ENCODE results near the gene LRRK1.

LRRK1 gene

DNA sequence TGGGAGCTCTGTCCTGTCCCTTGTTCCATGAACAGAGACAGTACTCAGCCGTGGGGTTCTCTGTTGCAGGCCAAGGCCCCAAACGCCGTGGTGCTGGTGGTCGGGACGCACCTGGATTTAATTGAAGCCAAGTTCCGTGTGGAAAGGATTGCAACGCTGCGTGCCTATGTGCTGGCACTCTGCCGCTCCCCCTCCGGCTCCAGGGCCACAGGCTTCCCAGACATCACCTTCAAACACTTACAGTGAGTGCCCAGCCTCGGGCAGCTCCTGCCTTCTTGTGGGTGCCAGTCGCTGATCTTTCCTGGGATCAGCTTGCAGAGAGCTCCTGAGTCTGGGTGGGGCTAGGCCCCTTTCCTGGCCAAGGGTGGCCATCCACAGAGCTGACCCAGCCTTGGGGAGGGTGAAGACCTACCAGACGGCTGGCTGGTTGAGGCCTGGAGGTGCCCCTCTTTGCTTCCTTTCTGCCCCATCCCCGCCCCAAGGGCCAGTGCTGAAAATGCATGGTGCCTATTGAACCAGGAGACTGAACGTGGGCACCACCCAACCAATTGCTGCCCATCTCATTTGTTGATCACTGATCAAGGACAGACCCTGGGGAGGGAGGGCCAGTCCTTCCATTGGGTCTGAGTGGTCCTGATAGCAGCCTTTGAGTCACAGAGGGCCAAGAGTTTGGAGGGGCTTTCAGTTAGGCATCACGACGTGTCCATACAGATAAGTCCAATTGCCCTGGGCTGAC, 106.9 kb downstream of the LRRK1 start:
- no peak for DNase-seq

DNA sequence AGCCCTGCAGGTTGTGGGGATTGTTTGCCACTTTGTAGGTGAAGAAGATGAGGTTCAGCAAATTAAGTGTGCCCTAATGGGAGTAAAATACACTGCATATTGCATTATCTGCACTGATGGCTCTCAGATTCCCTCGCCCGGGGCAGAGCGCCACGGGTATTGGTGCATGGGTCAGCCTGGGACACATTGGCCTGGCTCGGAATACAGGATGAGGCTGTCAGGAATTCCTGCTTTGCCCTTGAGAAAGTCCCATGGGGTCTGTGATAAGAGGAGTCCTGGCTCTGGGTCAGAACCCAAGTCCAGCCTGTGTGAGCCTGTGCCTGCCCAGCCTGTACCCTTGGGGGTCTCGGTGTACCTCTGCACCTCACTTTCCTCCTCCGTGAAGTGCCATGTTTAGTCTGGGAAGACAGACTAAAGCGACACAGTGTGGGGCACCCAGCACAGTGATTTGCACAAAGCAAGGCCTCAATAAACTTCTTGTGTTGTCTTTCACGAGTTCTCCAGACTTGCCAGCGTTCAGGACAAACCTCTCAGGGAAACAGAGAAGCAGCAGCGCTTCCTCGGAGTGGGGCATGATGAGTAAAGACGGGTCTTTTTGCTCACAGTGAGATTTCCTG, 107.6 kb downstream of the LRRK1 start:
- DNase-seq: no peak

DNA sequence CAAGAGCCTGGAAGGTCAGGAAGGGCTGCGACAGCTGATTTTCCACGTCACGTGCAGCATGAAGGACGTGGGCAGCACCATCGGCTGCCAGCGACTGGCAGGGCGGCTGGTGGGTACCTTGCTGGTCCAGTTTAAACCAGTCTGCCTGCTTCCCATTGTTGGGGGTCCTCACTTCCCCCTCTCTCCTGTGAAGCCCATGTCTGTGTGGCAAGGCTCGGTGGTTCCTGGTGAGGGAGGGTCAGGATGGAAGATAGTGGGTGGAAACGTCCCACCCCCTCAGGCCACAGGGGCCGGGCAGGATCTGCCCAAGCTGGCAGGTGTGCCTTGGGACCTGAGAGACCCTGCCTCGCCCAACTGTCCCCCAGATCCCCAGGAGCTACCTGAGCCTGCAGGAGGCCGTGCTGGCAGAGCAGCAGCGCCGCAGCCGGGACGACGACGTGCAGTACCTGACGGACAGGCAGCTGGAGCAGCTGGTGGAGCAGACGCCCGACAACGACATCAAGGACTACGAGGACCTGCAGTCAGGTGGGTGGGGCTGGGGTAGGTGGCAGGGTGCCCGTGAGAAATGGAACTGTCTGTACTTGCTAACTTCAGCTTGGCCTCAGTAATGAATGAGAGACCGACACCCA, 108.2 kb downstream of the LRRK1 start:
- no peak for DNase-seq

DNA sequence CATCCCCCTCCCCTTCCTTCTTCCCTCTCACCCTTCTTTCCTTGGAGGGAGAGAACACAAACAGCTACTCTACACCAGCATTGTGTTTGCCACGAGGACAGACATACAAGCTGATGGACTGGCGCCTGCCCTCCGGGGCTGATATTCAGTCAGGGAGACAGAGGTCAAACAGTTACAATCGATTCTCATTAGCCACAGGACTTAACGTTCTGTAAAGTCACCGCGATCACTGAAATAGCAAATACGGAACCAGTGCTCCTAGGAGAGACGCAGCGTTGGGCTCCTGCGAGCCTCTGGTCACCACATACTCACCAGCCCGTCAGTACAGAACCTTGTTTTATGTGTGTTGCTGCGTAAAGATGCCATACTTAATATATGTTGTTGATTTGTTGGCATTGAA, 108.8 kb downstream of the LRRK1 start:
- DNase-seq: no peak

DNA sequence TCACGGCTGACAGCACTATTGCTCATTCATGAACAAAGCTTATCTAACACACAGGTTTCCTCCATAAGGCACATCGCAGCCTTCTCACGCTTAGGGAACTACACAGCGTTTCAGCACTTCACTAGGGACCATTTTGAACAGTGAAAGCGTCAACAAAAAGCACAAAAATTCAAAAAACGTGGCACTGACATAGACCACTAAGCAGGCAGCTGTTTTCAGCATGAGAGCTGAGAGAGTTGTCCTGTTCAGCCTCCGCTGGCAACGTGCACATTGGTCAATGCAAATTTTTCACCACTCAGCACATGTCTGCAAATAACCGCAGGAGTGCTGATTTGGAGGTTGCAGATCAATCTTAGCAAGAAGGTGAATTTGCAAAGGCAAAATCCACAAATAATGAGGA, 109.2 kb downstream of the LRRK1 start:
- no peak for DNase-seq

DNA sequence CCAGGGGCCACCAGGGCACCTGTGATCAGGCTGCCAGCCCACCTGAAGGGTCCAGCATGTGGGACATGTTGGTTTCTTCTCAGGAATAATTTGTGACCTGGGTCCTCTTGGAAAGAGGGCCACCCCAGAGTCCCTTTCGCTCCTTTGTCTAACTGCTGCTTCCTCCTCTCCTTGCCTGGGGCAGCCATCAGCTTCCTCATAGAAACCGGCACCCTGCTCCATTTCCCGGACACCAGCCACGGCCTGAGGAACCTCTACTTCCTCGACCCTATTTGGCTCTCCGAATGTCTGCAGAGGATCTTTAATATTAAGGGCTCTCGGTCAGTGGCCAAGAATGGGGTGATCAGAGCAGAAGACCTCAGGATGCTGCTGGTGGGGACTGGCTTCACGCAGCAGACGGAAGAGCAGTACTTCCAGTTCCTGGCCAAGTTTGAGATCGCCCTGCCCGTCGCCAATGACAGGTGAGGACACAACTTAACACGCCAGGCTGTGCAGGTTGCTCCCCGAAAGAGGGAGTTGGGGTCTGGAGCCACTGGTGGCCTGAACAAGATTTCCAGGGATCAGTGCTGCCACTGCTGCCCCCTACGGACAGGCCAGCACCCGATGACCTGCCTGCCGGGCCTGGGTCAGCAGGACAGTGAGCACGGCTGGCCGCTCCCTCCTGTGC, 109.7 kb downstream of the LRRK1 start:
- no peak for DNase-seq

DNA sequence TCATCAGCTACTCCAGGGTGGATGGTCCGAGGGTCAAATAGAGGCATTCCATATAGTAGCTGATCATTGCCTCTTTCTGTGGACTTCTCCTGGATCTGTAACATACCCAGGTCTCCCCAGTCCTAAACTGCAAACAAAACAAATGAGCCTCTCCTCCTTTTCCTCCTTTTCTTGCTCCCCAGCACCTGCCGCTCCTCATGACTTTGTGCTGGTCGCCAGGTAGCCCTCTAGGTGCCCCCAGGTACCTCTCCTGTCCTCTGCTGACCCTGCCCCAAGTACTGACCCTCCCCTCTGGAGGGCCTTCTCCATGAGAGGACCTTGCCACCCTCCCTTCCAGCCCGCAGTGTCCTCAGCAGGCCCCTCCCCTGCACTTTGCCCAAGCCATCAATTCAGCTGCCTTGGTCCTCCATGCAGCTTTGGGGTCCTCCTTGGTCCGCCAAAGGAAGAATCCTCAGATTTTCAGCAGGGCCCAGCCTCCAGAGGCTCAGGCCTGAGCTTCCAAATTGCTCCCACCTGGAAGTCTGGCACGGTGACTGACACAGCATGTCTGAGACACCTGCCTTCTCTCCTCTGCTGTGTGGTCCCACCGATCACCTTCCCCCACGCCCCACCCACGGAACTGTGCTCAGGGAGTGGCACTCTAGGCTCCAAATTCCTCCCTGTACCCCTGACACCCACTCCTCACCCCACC, 111.0 kb downstream of the LRRK1 start:
- no peak for DNase-seq

DNA sequence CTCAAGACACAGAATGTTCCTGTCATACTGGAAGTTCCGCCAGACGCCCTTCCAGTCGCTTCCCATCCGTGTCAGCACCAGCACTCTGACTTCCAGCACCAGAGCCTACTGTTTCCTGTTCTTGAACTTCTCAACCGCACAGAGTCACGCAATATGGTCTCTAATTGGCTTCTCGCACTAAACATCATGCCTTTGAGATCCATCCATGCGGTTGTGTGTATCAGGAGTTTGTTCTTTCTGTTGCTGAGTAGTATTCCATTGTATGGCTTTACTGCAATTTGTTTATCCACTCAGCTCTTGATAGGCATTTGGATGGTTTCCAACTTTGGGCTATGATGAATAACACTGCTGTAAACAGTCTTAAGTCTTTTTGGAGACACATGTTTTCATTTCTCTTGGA, 112.1 kb downstream of the LRRK1 start:
- no peak for DNase-seq

DNA sequence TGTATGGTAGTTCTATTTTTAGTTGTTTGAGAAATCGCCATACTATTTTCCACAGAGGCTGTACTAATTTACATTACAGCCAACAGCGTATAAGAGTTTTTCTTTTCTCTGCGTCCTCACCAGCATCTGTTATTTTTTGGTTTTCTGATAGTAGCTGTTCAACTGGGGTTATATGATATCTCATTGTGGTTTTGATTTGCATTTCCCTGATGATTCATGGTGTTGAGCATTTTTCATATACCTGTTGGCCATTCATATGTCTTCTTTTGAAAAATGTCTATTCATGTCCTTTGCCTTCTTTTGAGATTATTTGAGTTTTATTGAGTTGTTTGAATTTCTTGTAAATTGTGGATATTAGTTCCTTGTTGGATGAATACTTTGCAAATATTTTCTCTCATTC, 114.6 kb downstream of the LRRK1 start:
- no peak for DNase-seq

DNA sequence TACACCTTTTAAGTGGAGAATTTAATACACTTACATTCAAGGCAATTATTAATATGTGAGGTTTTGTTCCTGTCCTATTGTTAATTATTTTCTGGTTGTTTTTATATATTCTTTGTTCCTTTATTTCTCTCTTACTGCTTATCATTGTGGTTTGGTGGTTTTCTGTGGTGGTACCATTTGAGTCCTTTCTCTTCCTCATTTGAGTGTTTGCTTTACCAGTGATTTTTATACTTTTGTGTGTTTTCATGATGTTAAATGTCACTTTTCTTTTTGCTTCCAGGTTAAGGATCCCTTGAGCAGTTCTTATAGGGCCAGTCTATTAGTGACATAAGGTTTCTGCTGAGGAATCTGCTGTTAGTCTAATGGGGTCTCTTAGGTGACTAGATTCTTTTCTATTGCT, 116.5 kb downstream of the LRRK1 start:
- DNase-seq: no peak

DNA sequence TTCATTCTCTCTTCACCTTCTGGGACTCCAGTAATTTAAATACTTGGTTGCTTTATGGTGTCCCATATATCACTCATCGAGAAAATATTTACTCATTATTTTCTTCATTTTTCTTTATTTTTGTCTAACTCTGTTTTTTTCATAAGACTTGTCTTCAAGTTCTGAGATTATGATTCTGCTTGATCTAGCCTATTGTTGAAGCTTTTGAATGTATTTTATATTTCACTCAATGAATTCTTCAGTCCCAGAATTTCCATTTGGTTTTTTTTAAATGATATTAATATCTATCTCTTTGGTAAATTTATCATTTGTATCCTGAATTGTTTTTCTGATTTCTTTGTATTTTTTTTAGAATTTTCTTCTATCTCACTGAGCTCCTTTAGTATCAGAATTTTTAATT, 117.0 kb downstream of the LRRK1 start:
- DNase-seq: no peak

DNA sequence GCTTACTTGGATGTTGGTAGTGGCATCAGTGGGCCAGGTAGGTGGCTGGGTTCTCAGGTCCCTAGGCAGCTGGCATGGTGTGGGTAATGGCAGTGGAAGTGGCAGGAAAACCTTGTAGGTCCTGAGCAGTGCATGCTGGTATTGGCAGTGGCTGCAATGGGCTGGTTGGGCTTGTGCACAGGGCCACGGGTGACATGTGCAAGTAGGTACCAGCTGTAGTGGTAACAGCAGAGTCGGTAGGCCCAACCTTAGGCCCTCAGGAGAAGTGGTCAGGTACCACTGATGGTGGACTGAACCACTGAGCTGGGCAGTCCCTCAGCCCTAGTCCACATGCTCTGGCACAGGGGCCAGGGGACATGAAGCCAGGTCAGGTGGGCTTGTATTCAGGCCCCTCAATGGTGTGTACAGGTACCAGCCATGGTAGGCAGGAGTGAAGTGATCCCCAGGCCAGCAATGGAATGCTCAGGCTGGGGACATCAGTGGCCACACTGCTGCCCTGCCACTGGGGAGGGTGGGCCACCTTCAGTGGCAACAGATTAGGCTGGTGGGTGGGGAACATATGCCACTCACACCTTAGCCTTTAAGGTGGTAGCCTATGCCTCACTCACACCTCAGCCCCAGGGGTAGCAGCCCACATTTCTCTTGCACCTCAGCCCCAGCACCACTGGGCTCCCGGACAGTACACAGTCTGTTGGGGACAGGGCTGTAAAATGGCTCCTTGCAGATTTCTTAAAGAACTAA, 118.1 kb downstream of the LRRK1 start:
- no peak for DNase-seq

DNA sequence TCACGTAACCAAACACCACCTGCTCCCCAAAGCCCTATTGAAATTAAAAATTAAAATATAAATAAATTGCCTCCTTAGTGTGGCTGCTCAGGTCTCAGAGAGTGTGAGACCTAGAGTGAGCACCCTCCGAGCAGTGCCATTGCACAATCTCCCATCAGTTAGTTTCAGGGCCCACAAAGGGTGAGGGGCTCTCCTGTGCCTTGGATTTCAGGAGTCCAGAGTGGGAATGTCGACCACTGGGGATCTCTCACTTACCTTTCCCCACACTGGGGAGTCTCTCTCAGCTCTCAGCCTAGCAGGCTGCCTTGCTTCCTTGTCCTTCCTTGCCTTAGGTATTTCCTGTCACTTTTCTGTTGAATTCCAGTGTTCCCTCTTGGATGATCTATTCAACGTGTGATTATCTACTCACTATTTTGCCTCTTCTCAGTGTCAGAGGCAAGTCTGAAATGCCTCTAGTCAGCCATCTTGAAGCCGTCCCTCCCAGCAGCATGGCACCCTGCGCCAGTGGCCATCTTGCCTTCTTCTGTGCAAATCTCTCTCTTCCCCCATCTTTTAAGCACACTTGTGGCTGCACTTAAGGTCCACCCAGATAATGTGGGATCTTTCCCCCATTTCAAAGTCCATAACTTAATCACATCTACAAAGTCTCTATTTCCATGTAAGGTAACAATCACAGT, 119.3 kb downstream of the LRRK1 start:
- DNase-seq: no peak

DNA sequence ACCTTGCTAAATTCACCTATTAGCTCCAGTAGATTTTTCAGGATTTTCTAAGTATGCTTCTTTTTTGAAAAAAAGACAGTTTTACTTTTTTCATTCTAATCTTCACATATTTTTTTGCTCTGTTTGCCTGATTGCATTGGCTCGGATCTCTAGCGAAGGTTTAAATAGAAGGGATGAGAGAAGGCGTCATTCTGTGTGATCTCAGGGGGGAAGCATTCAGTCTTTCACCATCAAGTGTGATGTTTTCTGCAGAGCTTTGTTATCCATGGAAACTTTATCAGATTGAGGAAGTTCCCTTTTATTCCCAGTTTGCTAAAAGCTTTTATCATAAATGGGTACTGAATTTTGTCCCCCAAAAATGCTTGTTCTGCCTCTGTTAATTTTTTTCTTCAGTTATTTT, 120.3 kb downstream of the LRRK1 start:
- no peak for DNase-seq

DNA sequence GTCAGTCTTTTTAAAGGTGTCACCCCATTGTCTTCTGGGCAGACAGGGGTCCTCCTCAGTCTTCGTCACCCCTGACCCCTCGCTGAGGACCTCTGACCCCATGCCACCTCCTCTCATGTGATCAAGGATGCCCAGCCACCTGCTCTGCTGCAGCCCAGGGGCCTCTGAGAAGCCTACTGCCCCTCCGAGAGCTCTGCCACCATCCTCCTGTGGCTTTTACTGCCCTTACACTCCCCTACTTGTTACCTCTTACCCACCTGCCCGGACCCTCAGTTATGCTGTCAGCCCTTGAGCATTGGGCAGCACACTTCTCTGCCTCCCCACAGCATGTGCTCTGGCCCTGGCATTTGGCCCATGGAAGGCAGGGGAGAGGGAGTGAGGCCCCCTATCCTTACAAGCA, 123.2 kb downstream of the LRRK1 start:
- no peak for DNase-seq

DNA sequence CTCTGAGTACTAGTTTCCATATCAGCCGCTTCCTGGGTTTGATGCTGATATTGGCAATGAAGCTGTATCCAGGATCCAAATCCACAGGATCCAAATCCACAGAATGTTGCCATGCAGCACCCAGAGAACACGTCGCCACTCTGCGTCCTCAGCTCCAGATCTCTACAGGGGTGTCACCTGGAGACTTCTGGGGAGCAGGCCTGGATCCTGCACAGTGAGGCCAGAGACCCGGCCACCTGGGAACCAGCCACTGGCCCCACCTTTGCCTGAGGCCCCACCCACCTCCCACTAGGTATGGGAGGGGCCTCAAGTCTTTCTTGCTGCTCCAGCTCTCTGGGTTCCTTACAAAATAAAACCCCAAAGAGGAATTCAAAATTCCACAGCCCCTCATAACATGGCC, 123.9 kb downstream of the LRRK1 start:
- no peak for DNase-seq

DNA sequence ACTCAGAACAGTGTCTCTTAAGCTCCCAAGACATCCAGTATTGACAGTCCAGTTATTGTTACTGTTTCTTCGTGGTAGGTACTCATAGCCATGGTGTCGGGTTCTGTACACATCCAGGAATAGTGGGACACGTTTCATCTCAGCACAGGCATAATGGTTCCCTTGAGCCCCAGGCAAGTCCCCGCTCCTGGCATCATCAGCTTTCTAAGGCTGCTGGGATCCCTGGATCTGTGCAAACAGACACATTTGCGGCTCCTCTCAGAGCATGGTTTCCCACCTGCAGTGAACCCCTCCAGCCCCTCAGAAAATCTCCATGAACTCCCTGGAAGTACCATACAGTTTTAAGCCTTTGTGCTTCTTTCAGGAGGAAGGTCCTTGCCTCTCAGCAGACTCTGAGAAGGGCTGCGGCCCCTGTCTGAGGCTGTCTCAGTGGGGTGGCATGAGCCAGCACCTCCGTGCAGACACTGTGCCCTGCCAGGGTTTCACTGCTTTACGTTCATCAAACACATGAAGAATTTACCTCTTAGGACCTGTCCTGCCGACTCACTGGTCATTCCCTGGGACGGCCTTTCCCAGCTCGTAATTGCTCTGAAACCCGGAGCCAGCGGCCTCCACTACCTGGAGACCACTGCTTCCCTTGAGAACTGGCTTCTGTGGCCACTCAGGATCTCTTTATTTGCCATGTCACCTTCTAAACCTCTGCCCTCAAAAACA, 124.9 kb downstream of the LRRK1 start:
- DNase-seq: no peak

DNA sequence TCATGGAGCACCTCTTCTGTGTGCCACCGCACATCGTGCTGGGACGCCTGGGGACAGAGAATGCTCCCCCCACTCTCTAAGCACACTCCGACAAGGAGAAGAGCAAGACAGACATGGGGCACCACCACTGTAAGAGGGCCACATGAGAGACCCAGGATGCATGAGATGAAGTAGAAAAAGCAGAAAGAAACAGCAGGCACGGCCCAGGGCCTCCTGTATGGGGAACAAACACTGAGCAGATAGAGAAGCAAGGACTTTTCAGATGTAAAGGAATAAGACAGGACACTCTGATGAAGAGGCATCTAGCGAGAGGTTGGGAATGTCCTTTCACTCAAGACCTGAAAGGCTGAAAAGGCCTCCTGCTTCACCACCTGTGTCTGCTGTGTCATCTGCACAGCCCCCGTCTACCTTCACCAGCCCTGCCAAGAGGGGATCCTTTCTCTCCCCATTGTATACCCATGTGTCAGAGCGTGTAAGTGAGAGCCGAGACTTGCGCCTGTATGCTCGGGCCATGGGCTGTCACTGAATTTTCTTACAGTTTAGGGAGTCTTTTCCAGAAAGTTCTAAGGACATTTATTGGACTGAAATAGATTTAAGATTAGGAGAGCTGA, 125.6 kb downstream of the LRRK1 start:
- DNase-seq: no peak

DNA sequence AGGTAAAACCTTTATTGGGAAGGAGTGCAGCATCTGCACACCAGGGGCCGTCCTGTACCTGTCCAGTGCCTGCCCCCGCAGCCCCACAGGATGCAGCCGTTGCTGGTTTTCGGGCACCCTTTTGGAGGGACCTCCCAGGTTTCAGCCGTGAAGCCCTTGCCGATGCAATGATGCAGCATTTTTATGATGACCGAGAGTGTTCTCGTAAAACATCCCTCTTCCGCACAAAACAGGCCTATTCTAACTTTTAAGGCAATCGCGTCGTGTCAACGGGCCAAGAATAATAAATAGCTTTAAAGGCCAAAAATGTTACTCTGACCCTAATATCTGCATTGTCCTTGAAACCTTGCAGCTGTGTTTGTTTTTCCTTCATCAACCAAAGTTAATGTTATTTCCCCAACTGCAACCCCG, 126.1 kb downstream of the LRRK1 start:
- DNase-seq: no peak

DNA sequence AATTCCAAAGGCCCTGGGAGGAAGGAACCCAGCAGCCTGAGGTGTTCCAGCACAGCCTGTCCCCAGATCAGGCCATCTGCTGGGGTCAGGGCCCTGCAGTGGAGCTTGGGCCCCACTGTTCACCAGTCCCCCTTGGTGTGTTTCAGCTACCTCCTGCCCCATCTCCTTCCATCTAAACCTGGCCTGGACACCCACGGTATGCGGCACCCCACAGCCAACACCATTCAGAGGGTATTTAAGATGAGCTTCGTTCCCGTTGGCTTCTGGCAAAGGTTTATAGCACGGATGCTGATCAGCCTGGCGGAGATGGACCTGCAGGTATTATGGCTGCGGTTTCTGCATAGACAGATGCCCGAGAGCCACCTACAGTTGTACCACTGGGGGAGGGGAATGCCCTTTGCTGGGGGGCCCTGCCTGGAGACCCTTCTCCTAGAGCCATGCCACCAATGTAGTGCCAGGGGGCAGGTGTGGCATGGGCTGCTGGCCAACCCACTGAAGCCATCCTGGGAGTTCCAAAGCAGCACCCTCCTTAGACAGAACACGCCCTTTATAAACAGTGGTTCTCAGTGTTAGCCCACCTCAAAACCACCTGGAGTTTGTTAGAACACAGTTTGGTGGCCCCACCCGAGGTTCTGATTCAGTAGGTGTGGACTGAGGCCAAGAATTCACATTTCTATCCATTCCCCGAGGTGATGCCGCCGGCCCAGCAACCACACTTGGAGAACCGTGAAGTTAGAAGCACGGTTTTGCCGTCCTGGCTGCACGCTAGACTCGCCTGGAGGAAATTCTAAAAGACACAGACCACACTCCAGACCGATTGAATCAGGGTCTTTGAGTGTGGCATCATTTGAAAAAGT, 126.9 kb downstream of the LRRK1 start:
- no peak for DNase-seq
